Suprapubic skin (tissue), 3 donors: ENCODE results near the gene AFG1L.

Source experiments
- POLR2A ChIP-seq, 2 donors: fragments of 450-650 bp; IDR thresholded peaks; one replicate each; pipeline ENCODE4 v1.6.1; 2017; ENCODE audit warnings: antibody characterized with exemption in 2 of 2, mild to moderate bottlenecking in 2 of 2, moderate library complexity in 2 of 2
- TF ChIP-seq, protein P1 (sequence below), 2 donors: fragments of 200-600 bp in 1 of 2; fragments of 450-650 bp in 1 of 2; sonication (generic) in 1 of 2; IDR thresholded peaks; one replicate each; pipeline ENCODE4 v1.5.1; 2016 to 2019; ENCODE audit warnings: antibody characterized with exemption in 2 of 2, mild to moderate bottlenecking in 1 of 2, moderate library complexity in 1 of 2

DNA sequence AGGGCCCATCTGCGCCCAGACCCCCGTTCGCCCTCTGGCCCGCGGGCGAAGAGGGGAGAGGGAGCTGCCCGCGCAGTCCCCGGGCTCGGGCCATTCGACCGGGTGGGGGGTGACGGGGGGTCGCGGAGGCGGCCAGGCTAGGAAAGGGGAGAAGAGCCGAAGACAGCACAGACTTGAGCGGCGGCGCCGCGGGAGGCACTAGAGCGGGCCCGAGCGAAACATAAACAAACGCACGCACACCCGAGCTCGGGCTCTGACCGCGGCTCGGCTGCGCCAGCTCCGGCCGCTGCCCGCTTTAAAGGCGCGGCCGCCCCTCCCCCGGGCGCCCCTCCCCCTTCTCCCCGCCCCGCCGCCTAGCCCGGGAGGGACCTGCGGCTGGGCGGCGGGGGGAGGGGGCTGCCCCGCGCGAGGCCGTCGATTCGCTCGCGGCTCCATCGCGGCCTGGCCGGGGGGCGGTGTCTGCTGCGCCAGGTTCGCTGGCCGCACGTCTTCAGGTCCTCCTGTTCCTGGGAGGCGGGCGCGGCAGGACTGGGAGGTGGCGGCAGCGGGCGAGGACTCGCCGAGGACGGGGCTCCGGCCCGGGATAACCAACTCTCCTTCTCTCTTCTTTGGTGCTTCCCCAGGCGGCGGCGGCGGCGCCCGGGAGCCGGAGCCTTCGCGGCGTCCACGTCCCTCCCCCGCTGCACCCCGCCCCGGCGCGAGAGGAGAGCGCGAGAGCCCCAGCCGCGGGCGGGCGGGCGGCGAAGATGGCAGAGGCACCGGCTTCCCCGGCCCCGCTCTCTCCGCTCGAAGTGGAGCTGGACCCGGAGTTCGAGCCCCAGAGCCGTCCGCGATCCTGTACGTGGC is 265.8 kb downstream of the AFG1L start, which contains the start of gene FOXO3:
- TF ChIP-seq, protein P1, sequence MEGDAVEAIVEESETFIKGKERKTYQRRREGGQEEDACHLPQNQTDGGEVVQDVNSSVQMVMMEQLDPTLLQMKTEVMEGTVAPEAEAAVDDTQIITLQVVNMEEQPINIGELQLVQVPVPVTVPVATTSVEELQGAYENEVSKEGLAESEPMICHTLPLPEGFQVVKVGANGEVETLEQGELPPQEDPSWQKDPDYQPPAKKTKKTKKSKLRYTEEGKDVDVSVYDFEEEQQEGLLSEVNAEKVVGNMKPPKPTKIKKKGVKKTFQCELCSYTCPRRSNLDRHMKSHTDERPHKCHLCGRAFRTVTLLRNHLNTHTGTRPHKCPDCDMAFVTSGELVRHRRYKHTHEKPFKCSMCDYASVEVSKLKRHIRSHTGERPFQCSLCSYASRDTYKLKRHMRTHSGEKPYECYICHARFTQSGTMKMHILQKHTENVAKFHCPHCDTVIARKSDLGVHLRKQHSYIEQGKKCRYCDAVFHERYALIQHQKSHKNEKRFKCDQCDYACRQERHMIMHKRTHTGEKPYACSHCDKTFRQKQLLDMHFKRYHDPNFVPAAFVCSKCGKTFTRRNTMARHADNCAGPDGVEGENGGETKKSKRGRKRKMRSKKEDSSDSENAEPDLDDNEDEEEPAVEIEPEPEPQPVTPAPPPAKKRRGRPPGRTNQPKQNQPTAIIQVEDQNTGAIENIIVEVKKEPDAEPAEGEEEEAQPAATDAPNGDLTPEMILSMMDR (IDR thresholded peaks at IDR 0.05): no peak
- TF ChIP-seq POLR2A (IDR thresholded peaks at IDR 0.05): peak; percentile 41 to 87
